B cell (primary cell): Measurements from ENCODE around the gene NEUROD4. TPM values are rescaled to one million over a fixed set of nuclear protein-coding genes. Genes with fewer than 3 reads are reported as not detected.

Source experiments
- ATAC-seq: fragments of 200-7000 bp; cut with Tn5 transposase; one replicate; pipeline ENCODE4 v1.10.0; 2021; ENCODE audit warnings: low read depth, mild to moderate bottlenecking, moderate number of reproducible peaks, moderate library complexity
- CTCF ChIA-PET: fragments of 350-600 bp; sonication (Branson Sonifier 250); formaldehyde crosslinking; loops from one replicate; lab custom pipeline; 2021; ENCODE audit warnings: antibody characterized with exemption, inconsistent platforms; lab: Charles Lee
- POLR2A ChIA-PET: fragments of 350-600 bp; sonication (Branson Sonifier 250); formaldehyde crosslinking; loops from one replicate; lab custom pipeline; 2021; ENCODE audit warnings: antibody characterized with exemption; lab: Charles Lee
- DNase-seq: peaks from one replicate; pipeline ENCODE4 v3.0.0; 2013
- H2AFZ ChIP-seq: 2 replicates; pipeline ENCODE4 v1.6.1; 2012; ENCODE audit warnings: mild to moderate bottlenecking, low read depth, low read length; ENCODE audit not compliant: insufficient read depth, poor library complexity, severe bottlenecking
- H3K27ac ChIP-seq, 2 donors: 1 replicate in 1 of 2; 2 replicates in 1 of 2; pipeline ENCODE4 v1.5.1; 2012 to 2013; ENCODE audit warnings: low read length in 2 of 2, mild to moderate bottlenecking in 2 of 2, moderate library complexity in 1 of 2
- H3K27me3 ChIP-seq, 4 experiments: fragments of 200-600 bp in 1 of 4; sonication (generic) in 1 of 4; replicated peaks in 1 of 4; 1 replicate in 2 of 4; 2 replicates in 2 of 4; pipeline versions ENCODE4 v1.6.1 to v1.7.0; 2013 to 2016; ENCODE audit warnings: low read length in 3 of 4, mild to moderate bottlenecking in 2 of 4, mixed read lengths in 1 of 4, moderate library complexity in 1 of 4; ENCODE audit not compliant: insufficient read depth in 4 of 4, control insufficient read depth in 3 of 4; ENCODE audit errors: control extremely low read depth in 1 of 4
- H3K36me3 ChIP-seq, 2 experiments: replicated peaks in 1 of 2; 1 replicate in 1 of 2; 2 replicates in 1 of 2; pipeline versions ENCODE4 v1.6.1 to v1.7.1; 2013; ENCODE audit warnings: low read length in 1 of 2; ENCODE audit not compliant: insufficient read depth in 2 of 2, control insufficient read depth in 1 of 2; ENCODE audit errors: control extremely low read depth in 1 of 2, extremely low read depth in 1 of 2
- H3K4me1 ChIP-seq, 2 donors: fragments of 200-600 bp in 1 of 2; sonication (generic) in 1 of 2; 1 replicate in 1 of 2; 2 replicates in 1 of 2; pipeline versions ENCODE4 v1.5.1 to v1.6.1; 2013 to 2017; ENCODE audit warnings: low read length in 2 of 2; ENCODE audit not compliant: control insufficient read depth in 2 of 2, insufficient read depth in 2 of 2
- H3K4me2 ChIP-seq: replicated peaks from 2 replicates; pipeline ENCODE3; 2012; ENCODE audit warnings: mild to moderate bottlenecking, low read depth, low read length; ENCODE audit not compliant: poor library complexity, severe bottlenecking
- H3K4me3 ChIP-seq, 5 experiments: fragments of 200-600 bp in 1 of 5; sonication (generic) in 1 of 5; 1 replicate in 3 of 5; 2 replicates in 2 of 5; pipeline versions ENCODE4 v1.5.1 to v1.7.0; 2011 to 2016; ENCODE audit warnings: low read length in 4 of 5, mild to moderate bottlenecking in 4 of 5, low read depth in 2 of 5, control low read depth in 1 of 5, moderate library complexity in 1 of 5; ENCODE audit not compliant: insufficient read depth in 1 of 5; ENCODE audit errors: control extremely low read depth in 1 of 5, extremely low read depth in 1 of 5
- H3K79me2 ChIP-seq: fragments of 200-600 bp; sonication (generic); one replicate; pipeline ENCODE4 v1.6.0; 2016; ENCODE audit warnings: low read length; ENCODE audit not compliant: control insufficient read depth, insufficient read depth
- H3K9ac ChIP-seq: fragments of 200-600 bp; sonication (generic); 2 replicates; pipeline ENCODE4 v1.6.1; 2017; ENCODE audit warnings: mild to moderate bottlenecking, low read length, moderate library complexity
- H3K9me3 ChIP-seq, 3 donors: one replicate each; pipeline versions ENCODE4 v1.6.1 to v1.7.1; 2013; ENCODE audit warnings: low read length in 2 of 3; ENCODE audit not compliant: control insufficient read depth in 2 of 3, insufficient read depth in 1 of 3; ENCODE audit errors: control extremely low read depth in 1 of 3
- H4K20me1 ChIP-seq: 2 replicates; pipeline ENCODE4 v1.6.0; 2012; ENCODE audit warnings: mild to moderate bottlenecking, low read length; ENCODE audit not compliant: insufficient read depth, control insufficient read depth, poor library complexity, severe bottlenecking
- H3K27ac Mint-ChIP-seq: one replicate; pipeline ENCODE4 v1.8.0; 2021; ENCODE audit warnings: mixed read lengths
- H3K27me3 Mint-ChIP-seq: one replicate; pipeline ENCODE4 v1.8.0; 2021; ENCODE audit warnings: mixed read lengths
- H3K4me1 Mint-ChIP-seq: one replicate; pipeline ENCODE4 v1.8.0; 2021; ENCODE audit warnings: mixed read lengths
- H3K4me3 Mint-ChIP-seq: one replicate; pipeline ENCODE4 v1.8.0; 2021; ENCODE audit warnings: mixed read lengths
- H3K9me3 Mint-ChIP-seq: one replicate; pipeline ENCODE4 v1.8.0; 2022; ENCODE audit warnings: mixed read lengths; ENCODE audit not compliant: insufficient read depth
- EZH2 ChIP-seq: IDR thresholded peaks from 2 replicates; pipeline ENCODE4 v1.6.1; 2012; ENCODE audit warnings: borderline replicate concordance, low read depth, mild to moderate bottlenecking, moderate library complexity, low read length; ENCODE audit not compliant: insufficient read depth, poor library complexity, severe bottlenecking
- WGBS: methylation state at CpG from one replicate; pipeline ENCODE4 v1.1.5; 2013; ENCODE audit warnings: missing lambda C conversion rate; ENCODE audit not compliant: insufficient coverage; 5-methylcytosine and 5-hydroxymethylcytosine counted together
- intact Hi-C: fragments of 100-400 bp; cut with micrococcal nuclease; formaldehyde crosslinking; loops from one replicate; pipeline ENCODE4 v1.10.0; 2022
- polyA plus RNA-seq: library from polyadenylated mRNA; depleted of rRNA; stranded (reverse); fragments of >200 nt; gene quantifications from 2 replicates; pipeline ENCODE4 v1.2.3, GENCODE V29; 2012
- total RNA-seq, 2 donors: library from RNA; stranded (reverse); fragments of 120-200 nt in 1 of 2; gene quantifications; 1 replicate in 1 of 2; 2 replicates in 1 of 2; pipeline versions ENCODE4 v1.2.3 to v1.2.4, GENCODE V29; 2013 to 2022
- TF ChIP-seq, protein P1 (sequence below): fragments of 200-600 bp; IDR thresholded peaks from one replicate; pipeline ENCODE4 v1.8.0; 2022; ENCODE audit warnings: antibody characterized with exemption, mild to moderate bottlenecking

Gene NEUROD4
- total and polyA plus RNA-seq, 2 donors (not counting 1 experiment from before 2014, with no cell fraction given), result not detected

DNA sequence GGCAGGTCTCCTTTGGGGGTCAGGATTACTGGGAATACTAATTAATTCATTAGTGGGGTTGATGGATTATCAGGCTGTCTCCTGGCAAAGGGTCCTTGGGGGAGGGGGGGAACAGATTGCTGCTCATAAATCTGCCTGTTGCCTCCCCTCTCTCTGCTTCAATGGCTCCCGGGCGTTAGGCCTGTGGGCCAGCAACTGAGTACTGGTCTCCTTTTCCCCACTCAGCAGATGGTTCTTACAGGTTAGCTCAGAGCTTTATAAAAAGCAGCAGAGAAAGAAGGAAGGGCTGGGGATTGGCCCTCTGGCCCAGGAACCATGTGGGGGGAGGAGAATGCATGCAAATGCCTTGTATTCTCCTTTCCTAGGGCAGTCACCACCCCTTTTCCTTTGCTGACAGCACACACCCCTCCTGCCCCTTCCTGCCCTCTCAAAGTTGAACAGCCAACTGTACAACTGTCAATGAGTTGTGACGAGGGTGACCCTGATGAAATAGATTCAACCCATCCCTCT, 2.3 kb upstream of the NEUROD4 start:
- Histone ChIP-seq H3K4me1 (peaks cover 0 to 9% of the 10 kb centered on the region in 2 donors), H3K9me3 (peaks cover 3 to 13% (median 13%) of the 10 kb centered on the region in 3 donors), H3K79me2 (no peaks in the 10 kb centered on the region), H4K20me1 (no peaks in the 10 kb centered on the region), H3K27ac (no peak overlapping the region), H3K4me2 (no peak overlapping the region), H3K27me3 (peaks cover 0 to 33% (median 23%) of the 10 kb centered on the region in 4 experiments), H3K4me3 (no peak overlapping the region), H3K36me3 (no peaks in the 10 kb centered on the region), H3K9ac (no peak overlapping the region), H2AFZ (no peak overlapping the region)
- intact Hi-C loops, result no loop called here
- peaks cover 6% of the 10 kb centered on the region for H3K4me1 Mint-ChIP-seq
- no peak overlapping the region for H3K27ac Mint-ChIP-seq
- ChIA-PET CTCF (no interaction called here), POLR2A (no interaction called here)
- no peak for TF ChIP-seq EZH2
- TF ChIP-seq, protein P1, sequence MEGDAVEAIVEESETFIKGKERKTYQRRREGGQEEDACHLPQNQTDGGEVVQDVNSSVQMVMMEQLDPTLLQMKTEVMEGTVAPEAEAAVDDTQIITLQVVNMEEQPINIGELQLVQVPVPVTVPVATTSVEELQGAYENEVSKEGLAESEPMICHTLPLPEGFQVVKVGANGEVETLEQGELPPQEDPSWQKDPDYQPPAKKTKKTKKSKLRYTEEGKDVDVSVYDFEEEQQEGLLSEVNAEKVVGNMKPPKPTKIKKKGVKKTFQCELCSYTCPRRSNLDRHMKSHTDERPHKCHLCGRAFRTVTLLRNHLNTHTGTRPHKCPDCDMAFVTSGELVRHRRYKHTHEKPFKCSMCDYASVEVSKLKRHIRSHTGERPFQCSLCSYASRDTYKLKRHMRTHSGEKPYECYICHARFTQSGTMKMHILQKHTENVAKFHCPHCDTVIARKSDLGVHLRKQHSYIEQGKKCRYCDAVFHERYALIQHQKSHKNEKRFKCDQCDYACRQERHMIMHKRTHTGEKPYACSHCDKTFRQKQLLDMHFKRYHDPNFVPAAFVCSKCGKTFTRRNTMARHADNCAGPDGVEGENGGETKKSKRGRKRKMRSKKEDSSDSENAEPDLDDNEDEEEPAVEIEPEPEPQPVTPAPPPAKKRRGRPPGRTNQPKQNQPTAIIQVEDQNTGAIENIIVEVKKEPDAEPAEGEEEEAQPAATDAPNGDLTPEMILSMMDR, result no peak
- peaks cover 3% of the 10 kb centered on the region for H3K9me3 Mint-ChIP-seq
- DNase-seq (no peak), ATAC-seq (no peak)
- WGBS, result no CpG with 5 or more reads among the region's 3 CpGs
- H3K27me3 Mint-ChIP-seq, result peaks cover 52% of the 10 kb centered on the region
- H3K4me3 Mint-ChIP-seq, result no peak overlapping the region

DNA sequence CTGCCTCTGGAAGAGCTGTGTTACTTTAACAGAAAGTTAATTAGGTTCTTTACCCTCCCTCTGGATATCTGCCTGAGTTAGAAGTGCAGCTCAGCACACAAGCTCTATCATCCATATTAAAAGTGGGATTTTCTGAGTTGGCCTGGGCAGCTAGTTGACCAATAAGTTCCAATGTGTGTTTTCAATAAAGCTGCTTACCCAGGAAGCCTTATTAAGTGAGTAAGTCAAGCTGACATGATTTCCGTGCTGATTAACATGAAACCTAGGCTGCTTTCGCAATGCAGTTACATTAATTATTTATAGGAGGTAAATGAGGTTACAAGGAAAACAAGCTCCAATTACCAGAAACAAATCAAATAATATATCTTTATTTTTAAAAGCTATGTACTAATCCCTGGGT, 4.8 kb downstream of the NEUROD4 start:
- ChIA-PET CTCF (interaction anchor here (1.1 kb wide), 1 partner anchor 44 kb away, joined by 3 read pairs; no protein-coding TSS in a partner anchor), POLR2A (no interaction called here)
- intact Hi-C loops, result no loop called here
- peaks cover 54% of the 10 kb centered on the region for H3K27me3 Mint-ChIP-seq
- H3K79me2 ChIP-seq, result no peaks in the 10 kb centered on the region
- H3K9ac ChIP-seq, result no peak overlapping the region
- H2AFZ ChIP-seq, result no peak overlapping the region
- H3K9me3 Mint-ChIP-seq, result no peaks in the 10 kb centered on the region
- WGBS, result no CpG with 5 or more reads among the region's 2 CpGs
- H3K36me3 ChIP-seq, result no peaks in the 10 kb centered on the region
- H3K9me3 ChIP-seq, result peaks cover 0 to 4% (median 2%) of the 10 kb centered on the region in 3 donors
- peaks cover 0 to 6% of the 10 kb centered on the region in 2 donors for H3K4me1 ChIP-seq
- H3K27me3 ChIP-seq, result peaks cover 0 to 38% (median 18%) of the 10 kb centered on the region in 4 experiments
- DNase-seq, result no peak
- H3K4me3 Mint-ChIP-seq, result no peak overlapping the region
- H3K4me1 Mint-ChIP-seq, result peaks cover 4% of the 10 kb centered on the region
- H3K27ac ChIP-seq, result no peak overlapping the region
- H3K4me2 ChIP-seq, result no peak overlapping the region
- H3K4me3 ChIP-seq, result no peak overlapping the region
- ATAC-seq, result no peak
- TF ChIP-seq, protein P1, result no peak
- no peak for TF ChIP-seq EZH2
- no peaks in the 10 kb centered on the region for H4K20me1 ChIP-seq
- no peak overlapping the region for H3K27ac Mint-ChIP-seq
